ENCODE data around the gene HSPA4L. TPM values are rescaled to one million over a fixed set of nuclear protein-coding genes. Genes with fewer than 3 reads are reported as not detected.

The HSPA4L gene
- total and polyA plus RNA-seq, 3 donors from 2014 or later, result 53.1 to 151 (median 132) TPM

DNA sequence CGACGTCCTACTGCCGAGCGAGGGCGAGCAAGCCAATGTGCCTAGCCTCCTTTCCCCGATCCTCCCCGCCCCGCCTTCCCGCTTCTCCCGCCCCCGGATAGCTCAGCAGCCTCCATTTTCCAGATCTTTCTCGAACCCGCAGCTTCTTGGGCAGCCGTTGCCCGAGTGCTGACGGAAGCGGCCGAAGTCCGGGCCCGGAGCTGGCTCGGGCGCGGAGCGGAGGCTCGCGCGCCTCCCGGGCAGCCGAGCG, 172 bp upstream of the HSPA4L start:
- Histone ChIP-seq H3K27me3 (no peaks in the 10 kb centered on the region), H3K4me3 (peak overlapping the region; percentile 79 to 81), H3K9me3 (no peaks in the 10 kb centered on the region), H3K4me1 (no peaks in the 10 kb centered on the region), H3K27ac (peak overlapping the region; percentile 88 to 91), H3K36me3 (ENCODE audit: low read depth, missing control alignments) (no peaks in the 10 kb centered on the region)
- intact Hi-C loops (cut with DNase I; ENCODE audit: low total_unique reads), result no loop called here
- DNase-seq, result peak; percentile 93
- WGBS, 2 donors, result 1% methylated on average over 29 of the region's 30 CpGs; no CpG with 5 or more reads in 1 of the 2 donors
- TF ChIP-seq, protein P1, sequence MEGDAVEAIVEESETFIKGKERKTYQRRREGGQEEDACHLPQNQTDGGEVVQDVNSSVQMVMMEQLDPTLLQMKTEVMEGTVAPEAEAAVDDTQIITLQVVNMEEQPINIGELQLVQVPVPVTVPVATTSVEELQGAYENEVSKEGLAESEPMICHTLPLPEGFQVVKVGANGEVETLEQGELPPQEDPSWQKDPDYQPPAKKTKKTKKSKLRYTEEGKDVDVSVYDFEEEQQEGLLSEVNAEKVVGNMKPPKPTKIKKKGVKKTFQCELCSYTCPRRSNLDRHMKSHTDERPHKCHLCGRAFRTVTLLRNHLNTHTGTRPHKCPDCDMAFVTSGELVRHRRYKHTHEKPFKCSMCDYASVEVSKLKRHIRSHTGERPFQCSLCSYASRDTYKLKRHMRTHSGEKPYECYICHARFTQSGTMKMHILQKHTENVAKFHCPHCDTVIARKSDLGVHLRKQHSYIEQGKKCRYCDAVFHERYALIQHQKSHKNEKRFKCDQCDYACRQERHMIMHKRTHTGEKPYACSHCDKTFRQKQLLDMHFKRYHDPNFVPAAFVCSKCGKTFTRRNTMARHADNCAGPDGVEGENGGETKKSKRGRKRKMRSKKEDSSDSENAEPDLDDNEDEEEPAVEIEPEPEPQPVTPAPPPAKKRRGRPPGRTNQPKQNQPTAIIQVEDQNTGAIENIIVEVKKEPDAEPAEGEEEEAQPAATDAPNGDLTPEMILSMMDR (IDR thresholded peaks at IDR 0.05), result peak in 1 of 3 experiments; percentile 13
- no peak for TF ChIP-seq POLR2A (IDR thresholded peaks at IDR 0.05)

DNA sequence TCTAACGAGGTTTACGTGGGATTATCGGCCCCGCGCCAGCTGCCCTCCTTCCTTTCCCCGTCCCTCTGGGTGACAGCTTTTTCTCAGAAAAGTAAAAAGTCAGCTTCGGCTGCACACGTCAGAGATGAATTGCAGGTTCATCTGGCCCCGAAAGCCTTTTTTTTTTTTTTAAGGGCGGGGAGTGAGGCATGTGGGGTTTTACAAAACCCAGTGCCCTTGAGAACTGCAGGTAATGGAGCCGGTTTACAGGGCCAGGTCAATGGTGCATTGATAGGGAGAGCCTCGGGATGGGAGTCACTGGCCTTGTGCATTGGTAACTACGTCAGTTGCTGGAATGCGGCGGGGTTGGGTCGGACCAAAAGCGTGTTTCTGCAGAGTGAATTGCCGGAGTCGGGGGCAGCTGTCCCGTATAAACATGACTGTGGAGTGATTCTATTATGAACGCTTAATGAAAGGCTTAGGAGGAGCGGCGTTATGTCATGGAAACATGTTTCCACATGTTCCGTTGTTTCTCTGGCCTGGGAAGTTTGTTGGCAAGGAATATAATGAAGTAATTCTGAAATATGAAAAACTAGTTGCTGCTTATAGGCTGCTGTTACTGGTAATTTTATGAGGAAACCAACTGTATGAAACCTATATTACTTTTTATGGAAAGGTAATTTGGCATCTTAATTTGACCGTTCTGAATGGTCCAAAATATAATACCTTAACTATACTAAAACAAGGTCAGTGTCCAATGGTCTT, 1.1 kb downstream of the HSPA4L start:
- Histone ChIP-seq H3K9me3 (no peaks in the 10 kb centered on the region), H3K36me3 (ENCODE audit: low read depth, missing control alignments) (no peaks in the 10 kb centered on the region), H3K4me1 (no peaks in the 10 kb centered on the region), H3K27ac (peak overlapping the region; percentile 88 to 91), H3K4me3 (peak overlapping the region; percentile 79 to 81), H3K27me3 (no peaks in the 10 kb centered on the region)
- DNase-seq, result peak; percentile 86
- intact Hi-C loops (cut with DNase I; ENCODE audit: low total_unique reads), result no loop called here
- TF ChIP-seq, protein P1 (IDR thresholded peaks at IDR 0.05), result no peak
- WGBS, 2 donors, result 1 to 6% methylated on average over 25 of the region's 25 CpGs

DNA sequence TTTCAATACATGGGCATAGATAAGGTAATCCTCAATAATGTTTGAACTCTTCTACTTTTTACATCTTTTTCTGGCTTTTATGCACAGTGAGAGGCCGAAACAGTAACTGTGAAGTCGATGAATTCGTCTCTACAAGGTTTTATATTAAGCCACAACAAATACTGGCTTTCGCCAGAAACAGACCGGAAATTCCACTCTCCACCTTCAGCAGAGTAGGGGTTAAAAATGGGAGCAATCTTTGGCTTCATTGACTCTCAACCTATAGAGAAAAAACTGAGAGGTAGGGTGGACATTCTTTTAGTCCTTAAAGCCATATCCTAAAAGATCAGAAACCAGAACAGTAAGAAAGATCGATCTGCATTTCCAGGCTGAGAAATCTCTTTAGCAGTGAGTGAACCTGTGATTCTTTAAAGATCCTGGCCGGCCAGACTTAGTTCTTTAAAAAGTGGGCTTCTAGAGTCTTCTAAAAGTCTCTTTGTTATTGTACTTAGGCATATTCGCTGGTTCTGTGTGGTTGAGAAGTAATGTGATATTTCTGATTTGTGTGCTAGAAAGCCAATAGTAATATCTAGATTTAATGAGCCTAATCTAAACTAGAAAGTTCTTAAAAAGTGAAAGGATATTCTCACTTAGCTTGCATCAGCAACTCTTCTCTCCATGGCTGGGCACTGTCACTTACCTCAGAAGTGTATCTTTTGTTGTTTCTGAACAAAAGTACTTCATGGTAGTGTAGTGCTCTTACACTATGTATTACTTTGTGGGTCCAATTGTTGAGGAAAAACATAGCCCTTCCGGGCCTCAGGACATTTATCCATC, 2.0 kb downstream of the HSPA4L start:
- Histone ChIP-seq H3K36me3 (ENCODE audit: low read depth, missing control alignments) (no peaks in the 10 kb centered on the region), H3K4me3 (peak overlapping the region; percentile 79 to 81), H3K4me1 (no peaks in the 10 kb centered on the region), H3K27ac (peak overlapping the region; percentile 88 to 91), H3K9me3 (no peaks in the 10 kb centered on the region), H3K27me3 (no peaks in the 10 kb centered on the region)
- no peak for TF ChIP-seq POLR2A (IDR thresholded peaks at IDR 0.05)
- WGBS, 2 donors, result 46% methylated on average over 9 of the region's 9 CpGs
- DNase-seq, result no peak
- intact Hi-C loops (cut with DNase I; ENCODE audit: low total_unique reads), result no loop called here

- H3K4me1 ChIP-seq, result no peaks in the 10 kb centered on the region
- no peak overlapping the region for H3K27ac ChIP-seq
- WGBS, 2 donors, result 80 to 88% methylated on average over 2 of the region's 2 CpGs
- no peaks in the 10 kb centered on the region for H3K9me3 ChIP-seq
- no peak overlapping the region for H3K4me3 ChIP-seq
- no peaks in the 10 kb centered on the region for H3K27me3 ChIP-seq
- H3K36me3 ChIP-seq (ENCODE audit: low read depth, missing control alignments), result no peaks in the 10 kb centered on the region
- TF ChIP-seq, protein P1 (IDR thresholded peaks at IDR 0.05), result no peak
- TF ChIP-seq POLR2A (IDR thresholded peaks at IDR 0.05), result no peak
- intact Hi-C loops (cut with DNase I; ENCODE audit: low total_unique reads), result no loop called here
- DNase-seq, result no peak
Observed at GRCh38 chr4:127788517-127788916, 6.4 kb downstream of the HSPA4L start.

DNA sequence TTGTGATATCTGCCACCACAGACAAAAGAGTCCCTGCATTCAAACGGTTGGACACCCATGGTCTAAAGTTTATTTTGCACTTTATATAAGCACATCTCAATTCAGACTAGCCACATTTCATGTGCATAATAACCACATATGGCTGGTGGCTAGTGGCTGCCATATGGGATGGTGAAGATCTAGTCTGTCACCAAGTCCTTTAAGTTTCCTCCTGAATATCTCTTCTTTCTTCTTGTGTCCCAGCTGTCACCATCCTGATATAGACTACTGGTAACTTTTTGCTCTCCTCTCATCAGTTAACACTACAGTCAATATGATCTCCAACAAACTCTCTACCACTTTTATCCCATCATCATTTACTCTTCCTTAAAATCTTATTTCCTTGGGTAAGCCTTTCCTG, 9.3 kb downstream of the HSPA4L start:
- DNase-seq, result no peak
- Histone ChIP-seq H3K36me3 (ENCODE audit: low read depth, missing control alignments) (no peaks in the 10 kb centered on the region), H3K9me3 (no peaks in the 10 kb centered on the region), H3K27me3 (no peaks in the 10 kb centered on the region), H3K4me3 (no peak overlapping the region), H3K27ac (no peak overlapping the region), H3K4me1 (no peaks in the 10 kb centered on the region)
- no peak for TF ChIP-seq POLR2A (IDR thresholded peaks at IDR 0.05)
- TF ChIP-seq, protein P1 (IDR thresholded peaks at IDR 0.05), result no peak
- 79 to 93% methylated on average over 1 of the region's 1 CpG for WGBS, 2 donors
- intact Hi-C loops (cut with DNase I; ENCODE audit: low total_unique reads), result no loop called here
